Liver (tissue), 9 donors: ENCODE data around the gene CBL. TPM values are rescaled to one million over a fixed set of nuclear protein-coding genes. Genes with fewer than 3 reads are reported as not detected.
A peak's percentile ranks its signal among the peaks of the same experiment; 100 is the strongest.

Source experiments
- DNase-seq: peaks from one replicate; pipeline ENCODE4 v3.0.0-alpha.2; 2017; ENCODE audit warnings: low spot score
- H3K27ac ChIP-seq, 2 donors: one replicate each; pipeline ENCODE4 v1.7.0; 2013; ENCODE audit warnings: inconsistent platforms in 2 of 2, low read length in 2 of 2, control low read depth in 1 of 2, low read depth in 1 of 2, mild to moderate bottlenecking in 1 of 2
- H3K27me3 ChIP-seq, 4 donors: one replicate each; pipeline versions ENCODE4 v1.6.1 to v1.7.0; 2013; ENCODE audit warnings: low read length in 3 of 4, inconsistent platforms in 1 of 4, mild to moderate bottlenecking in 1 of 4, moderate library complexity in 1 of 4; ENCODE audit not compliant: control insufficient read depth in 4 of 4, insufficient read depth in 4 of 4
- H3K36me3 ChIP-seq, 4 donors: one replicate each; pipeline versions ENCODE4 v1.6.1 to v1.7.0; 2013; ENCODE audit warnings: low read length in 3 of 4, mild to moderate bottlenecking in 3 of 4, low read depth in 1 of 4, moderate library complexity in 1 of 4; ENCODE audit not compliant: control insufficient read depth in 4 of 4, insufficient read depth in 3 of 4
- H3K4me1 ChIP-seq, 4 donors: one replicate each; pipeline versions ENCODE4 v1.6.1 to v1.7.0; 2013; ENCODE audit warnings: low read length in 3 of 4, mild to moderate bottlenecking in 3 of 4, moderate library complexity in 1 of 4; ENCODE audit not compliant: control insufficient read depth in 4 of 4, insufficient read depth in 4 of 4
- H3K4me3 ChIP-seq, 3 donors: one replicate each; pipeline versions ENCODE4 v1.6.1 to v1.7.0; 2013; ENCODE audit warnings: low read length in 3 of 3, control low read depth in 1 of 3, low read depth in 1 of 3, mild to moderate bottlenecking in 1 of 3
- H3K9ac ChIP-seq, 2 donors: one replicate each; pipeline ENCODE4 v1.7.0; 2013; ENCODE audit warnings: low read length in 2 of 2, mild to moderate bottlenecking in 2 of 2, moderate library complexity in 2 of 2, control low read depth in 1 of 2, low read depth in 1 of 2
- H3K9me3 ChIP-seq, 4 donors: one replicate each; pipeline versions ENCODE4 v1.6.1 to v1.7.0; 2013; ENCODE audit warnings: low read length in 3 of 4; ENCODE audit not compliant: control insufficient read depth in 4 of 4
- ATF3 ChIP-seq: IDR thresholded peaks from 2 replicates; pipeline ENCODE4 v1.6.1; 2016; ENCODE audit warnings: antibody characterized with exemption
- CTCF ChIP-seq: fragments of 150-350 bp; IDR thresholded peaks from 2 replicates; pipeline ENCODE4 v1.5.1; 2017; ENCODE audit warnings: improper control_type of control experiment, low read depth, low read length; ENCODE audit not compliant: missing input control
- EGR1 ChIP-seq, 2 donors: IDR thresholded peaks; 2 replicates each; pipeline ENCODE4 v1.6.1; 2016 to 2018; ENCODE audit warnings: antibody characterized with exemption in 2 of 2, low read depth in 2 of 2
- FOXA1 ChIP-seq: IDR thresholded peaks from 2 replicates; pipeline ENCODE4 v1.6.1; 2016; ENCODE audit warnings: antibody characterized with exemption
- FOXA2 ChIP-seq: IDR thresholded peaks from 2 replicates; pipeline ENCODE4 v1.6.1; 2016; ENCODE audit warnings: antibody characterized with exemption
- GABPA ChIP-seq, 2 donors: IDR thresholded peaks in 1 of 2; conservative IDR thresholded peaks in 1 of 2; 2 replicates each; pipeline ENCODE4 v1.6.1; 2016; ENCODE audit warnings: antibody characterized with exemption in 2 of 2, mild to moderate bottlenecking in 1 of 2, moderate library complexity in 1 of 2
- HNF4A ChIP-seq, 2 donors: conservative IDR thresholded peaks; 2 replicates each; pipeline ENCODE4 v1.6.1; 2016; ENCODE audit warnings: antibody characterized with exemption in 2 of 2, mild to moderate bottlenecking in 2 of 2
- HNF4G ChIP-seq: IDR thresholded peaks from 2 replicates; pipeline ENCODE4 v1.6.1; 2016; ENCODE audit warnings: antibody characterized with exemption
- JUND ChIP-seq, 2 donors: IDR thresholded peaks; 2 replicates each; pipeline ENCODE4 v1.6.1; 2016; ENCODE audit warnings: antibody characterized with exemption in 2 of 2
- MAX ChIP-seq: IDR thresholded peaks from 2 replicates; pipeline ENCODE4 v1.6.1; 2016; ENCODE audit warnings: antibody characterized with exemption
- NR2F2 ChIP-seq: IDR thresholded peaks from 2 replicates; pipeline ENCODE4 v1.6.1; 2016; ENCODE audit warnings: antibody characterized with exemption
- RAD21 ChIP-seq, 2 donors: IDR thresholded peaks; 2 replicates each; pipeline ENCODE4 v1.6.1; 2016; ENCODE audit warnings: antibody characterized with exemption in 2 of 2, mild to moderate bottlenecking in 2 of 2
- REST ChIP-seq: IDR thresholded peaks from 2 replicates; pipeline ENCODE4 v1.6.1; 2016; ENCODE audit warnings: antibody characterized with exemption, mild to moderate bottlenecking
- RXRA ChIP-seq, 2 donors: IDR thresholded peaks; 2 replicates each; pipeline ENCODE4 v1.6.1; 2017 to 2018; ENCODE audit warnings: antibody characterized with exemption in 2 of 2, mild to moderate bottlenecking in 1 of 2
- SP1 ChIP-seq: IDR thresholded peaks from 2 replicates; pipeline ENCODE4 v1.6.1; 2018; ENCODE audit warnings: antibody characterized with exemption, mild to moderate bottlenecking
- TAF1 ChIP-seq: conservative IDR thresholded peaks from 2 replicates; pipeline ENCODE4 v1.6.1; 2016; ENCODE audit warnings: antibody characterized with exemption, mild to moderate bottlenecking
- YY1 ChIP-seq: IDR thresholded peaks from 2 replicates; pipeline ENCODE4 v1.6.1; 2016; ENCODE audit warnings: antibody characterized with exemption, mild to moderate bottlenecking
- ZBTB33 ChIP-seq: IDR thresholded peaks from 2 replicates; pipeline ENCODE4 v1.6.1; 2016; ENCODE audit warnings: antibody characterized with exemption
- WGBS: extraction: QIAGEN DNeasy Blood & Tissue Kit; methylation state at CpG from one replicate; pipeline ENCODE4 v1.1.7; 2013; 5-methylcytosine and 5-hydroxymethylcytosine counted together
- polyA plus RNA-seq, 2 donors: library from polyadenylated mRNA; stranded (reverse) in 1 of 2; unstranded in 1 of 2; fragments of 200-250 nt in 1 of 2; fragments of >200 nt in 1 of 2; fragmentation: Nextera tagmentation in 1 of 2; extraction: Ambion mirVana in 1 of 2; gene quantifications; one replicate each; pipeline versions ENCODE4 v1.2.1 to v1.2.3, GENCODE V29; 2013 to 2015
- total RNA-seq, 2 donors: library from RNA; depleted of rRNA; stranded (reverse); fragments of >200 nt; gene quantifications; one replicate each; pipeline ENCODE4 v1.2.3, GENCODE V29; 2014
- donor health status: healthy.
- donor health status: healthy.
- donor health status: healthy.
- donor health status: healthy.
- donor health status: healthy.

Gene CBL
- total and polyA plus RNA-seq, 4 donors = 1.6 to 5.5 (median 3.5) TPM

GRCh38 chr11:119332111-119332765 lies 126.1 kb downstream of the CBL start:
- Histone ChIP-seq H3K4me3 (no peak overlapping the region), H3K36me3 (no peaks in the 10 kb centered on the region), H3K9ac (no peak overlapping the region), H3K9me3 (no peaks in the 10 kb centered on the region), H3K27ac (no peak overlapping the region), H3K4me1 (peaks cover 6 to 21% (median 14%) of the 10 kb centered on the region in 4 donors), H3K27me3 (no peaks in the 10 kb centered on the region)
- TF ChIP-seq HNF4A (conservative IDR thresholded peaks at IDR 0.05) (no peak), SP1 (no peak), JUND (IDR thresholded peaks at IDR 0.05) (no peak), NR2F2 (no peak), ATF3 (no peak), EGR1 (IDR thresholded peaks at IDR 0.05; ENCODE audit: low read depth in 2 of 2) (no peak), FOXA1 (no peak), RAD21 (IDR thresholded peaks at IDR 0.05) (no peak), ZBTB33 (no peak), CTCF (no peak), MAX (no peak)
- 79% methylated on average over 4 of the region's 4 CpGs for WGBS
- no peak for DNase-seq

GRCh38 chr11:119334174-119334930 lies 128.2 kb downstream of the CBL start, which contains the start of gene RNF26:
TSS of gene RNF26 (plus strand) at chr11:119334527. CDS start at chr11:119335123, 596 bp downstream.
- peak; percentile 96 for DNase-seq
- no peaks in the 10 kb centered on the region for H3K9me3 ChIP-seq
- no peaks in the 10 kb centered on the region for H3K36me3 ChIP-seq
- peaks cover 6 to 31% (median 20%) of the 10 kb centered on the region in 4 donors for H3K4me1 ChIP-seq
- WGBS = under 1% methylated on average over 54 of the region's 54 CpGs
- peak within 1 kb of the TSS; percentile 73 to 75 for H3K27ac ChIP-seq
- H3K9ac ChIP-seq = peak within 1 kb of the TSS; percentile 17 to 73
- H3K27me3 ChIP-seq = peaks cover 0 to 2% (median 0%) of the 10 kb centered on the region in 4 donors
- H3K4me3 ChIP-seq = peak within 1 kb of the TSS; percentile 69 to 84 (median 75)
- no peak for TF ChIP-seq HNF4G
- peak; percentile 78 for TF ChIP-seq FOXA1
- TF ChIP-seq RAD21 (IDR thresholded peaks at IDR 0.05) = no peak
- TF ChIP-seq YY1 = peak; percentile 99
- peak; percentile 88 for TF ChIP-seq FOXA2
- TF ChIP-seq JUND (IDR thresholded peaks at IDR 0.05) = no peak
- TF ChIP-seq RXRA (IDR thresholded peaks at IDR 0.05) = peak in 1 of 2 donors; percentile 30
- TF ChIP-seq EGR1 (IDR thresholded peaks at IDR 0.05; ENCODE audit: low read depth in 2 of 2) = no peak
- peak in 1 of 2 donors; percentile 30 for TF ChIP-seq HNF4A (conservative IDR thresholded peaks at IDR 0.05)
- peak; percentile 40 for TF ChIP-seq REST
- TF ChIP-seq GABPA (IDR thresholded peaks at IDR 0.05 in 1 of 2, conservative IDR thresholded peaks at IDR 0.05 in 1 of 2) = no peak
- TF ChIP-seq ZBTB33 = no peak
- TF ChIP-seq TAF1 = no peak
- TF ChIP-seq SP1 = peak; percentile 75
- TF ChIP-seq NR2F2 = no peak
